Measurements from ENCODE around the gene ETV6. TPM values are rescaled to one million over a fixed set of nuclear protein-coding genes. Genes with fewer than 3 reads are reported as not detected.

ETV6 gene
- total RNA-seq, 1 experiment from 2014 or later, result 17.2 TPM

DNA sequence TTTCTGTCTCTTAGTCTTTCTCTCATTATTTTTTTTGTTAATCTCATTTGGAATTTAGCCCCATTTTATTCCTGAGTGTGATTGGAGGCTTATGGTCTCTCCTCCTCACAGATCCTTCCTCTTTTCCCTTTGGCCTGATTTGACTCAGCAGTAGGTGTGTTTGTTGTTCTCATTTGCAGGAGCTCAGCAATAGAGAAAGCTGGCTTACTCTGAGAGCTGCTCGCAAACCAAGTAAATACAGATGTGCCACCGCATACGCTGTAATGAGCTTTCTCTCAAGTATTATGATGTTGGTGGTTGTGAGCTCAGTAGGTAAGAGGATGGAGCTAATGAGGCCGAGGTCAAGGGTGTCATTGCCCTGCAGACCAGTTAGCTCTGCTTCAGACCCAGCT is 206.5 kb downstream of the ETV6 start:
- DNase-seq (ENCODE audit: low read depth, low spot score) (no peak), ATAC-seq (no peak)
- TF ChIP-seq, protein P1, sequence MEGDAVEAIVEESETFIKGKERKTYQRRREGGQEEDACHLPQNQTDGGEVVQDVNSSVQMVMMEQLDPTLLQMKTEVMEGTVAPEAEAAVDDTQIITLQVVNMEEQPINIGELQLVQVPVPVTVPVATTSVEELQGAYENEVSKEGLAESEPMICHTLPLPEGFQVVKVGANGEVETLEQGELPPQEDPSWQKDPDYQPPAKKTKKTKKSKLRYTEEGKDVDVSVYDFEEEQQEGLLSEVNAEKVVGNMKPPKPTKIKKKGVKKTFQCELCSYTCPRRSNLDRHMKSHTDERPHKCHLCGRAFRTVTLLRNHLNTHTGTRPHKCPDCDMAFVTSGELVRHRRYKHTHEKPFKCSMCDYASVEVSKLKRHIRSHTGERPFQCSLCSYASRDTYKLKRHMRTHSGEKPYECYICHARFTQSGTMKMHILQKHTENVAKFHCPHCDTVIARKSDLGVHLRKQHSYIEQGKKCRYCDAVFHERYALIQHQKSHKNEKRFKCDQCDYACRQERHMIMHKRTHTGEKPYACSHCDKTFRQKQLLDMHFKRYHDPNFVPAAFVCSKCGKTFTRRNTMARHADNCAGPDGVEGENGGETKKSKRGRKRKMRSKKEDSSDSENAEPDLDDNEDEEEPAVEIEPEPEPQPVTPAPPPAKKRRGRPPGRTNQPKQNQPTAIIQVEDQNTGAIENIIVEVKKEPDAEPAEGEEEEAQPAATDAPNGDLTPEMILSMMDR (IDR thresholded peaks at IDR 0.05), result no peak
- no peak for TF ChIP-seq SIN3A (IDR thresholded peaks at IDR 0.05; ENCODE audit: borderline replicate concordance, insufficient read depth, low read depth, low read length)
- TF ChIP-seq, protein P2, sequence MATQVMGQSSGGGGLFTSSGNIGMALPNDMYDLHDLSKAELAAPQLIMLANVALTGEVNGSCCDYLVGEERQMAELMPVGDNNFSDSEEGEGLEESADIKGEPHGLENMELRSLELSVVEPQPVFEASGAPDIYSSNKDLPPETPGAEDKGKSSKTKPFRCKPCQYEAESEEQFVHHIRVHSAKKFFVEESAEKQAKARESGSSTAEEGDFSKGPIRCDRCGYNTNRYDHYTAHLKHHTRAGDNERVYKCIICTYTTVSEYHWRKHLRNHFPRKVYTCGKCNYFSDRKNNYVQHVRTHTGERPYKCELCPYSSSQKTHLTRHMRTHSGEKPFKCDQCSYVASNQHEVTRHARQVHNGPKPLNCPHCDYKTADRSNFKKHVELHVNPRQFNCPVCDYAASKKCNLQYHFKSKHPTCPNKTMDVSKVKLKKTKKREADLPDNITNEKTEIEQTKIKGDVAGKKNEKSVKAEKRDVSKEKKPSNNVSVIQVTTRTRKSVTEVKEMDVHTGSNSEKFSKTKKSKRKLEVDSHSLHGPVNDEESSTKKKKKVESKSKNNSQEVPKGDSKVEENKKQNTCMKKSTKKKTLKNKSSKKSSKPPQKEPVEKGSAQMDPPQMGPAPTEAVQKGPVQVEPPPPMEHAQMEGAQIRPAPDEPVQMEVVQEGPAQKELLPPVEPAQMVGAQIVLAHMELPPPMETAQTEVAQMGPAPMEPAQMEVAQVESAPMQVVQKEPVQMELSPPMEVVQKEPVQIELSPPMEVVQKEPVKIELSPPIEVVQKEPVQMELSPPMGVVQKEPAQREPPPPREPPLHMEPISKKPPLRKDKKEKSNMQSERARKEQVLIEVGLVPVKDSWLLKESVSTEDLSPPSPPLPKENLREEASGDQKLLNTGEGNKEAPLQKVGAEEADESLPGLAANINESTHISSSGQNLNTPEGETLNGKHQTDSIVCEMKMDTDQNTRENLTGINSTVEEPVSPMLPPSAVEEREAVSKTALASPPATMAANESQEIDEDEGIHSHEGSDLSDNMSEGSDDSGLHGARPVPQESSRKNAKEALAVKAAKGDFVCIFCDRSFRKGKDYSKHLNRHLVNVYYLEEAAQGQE (IDR thresholded peaks at IDR 0.05; ENCODE audit: insufficient read depth in 1 of 2, low read depth in 2 of 2, low read length in 1 of 2), result no peak
- no peak for TF ChIP-seq TCF7L2 (IDR thresholded peaks at IDR 0.05; ENCODE audit: low read depth, low read length)
- TF ChIP-seq POLR2AphosphoS5 (IDR thresholded peaks at IDR 0.05; ENCODE audit: low read depth, low read length), result no peak
- ChIA-PET CTCF (no interaction called here), POLR2A (no interaction called here)
- H3K36me3 ChIP-seq (ENCODE audit: control insufficient read depth, insufficient read depth, low read length), result no peaks in the 10 kb centered on the region
- in situ Hi-C loops (cut with HindIII; ENCODE audit: low pct_unique_long_range_greater_than_20kb, low sequenced_read_pairs), result no loop called here
- H3K27me3 ChIP-seq (ENCODE audit: control insufficient read depth, insufficient read depth, low read length), result no peaks in the 10 kb centered on the region
- intact Hi-C loops (cut with micrococcal nuclease; ENCODE audit: unreplicated experiment), result no loop called here
- no peaks in the 10 kb centered on the region for H3K9me3 ChIP-seq (ENCODE audit: control insufficient read depth, insufficient read depth, low read depth, low read length)
- no peak overlapping the region for H3K4me3 ChIP-seq (ENCODE audit: low read depth in 2 of 2, low read length in 2 of 2)
- no TSS peak for BruUV-seq (replicated peaks)
- H3K27ac ChIP-seq (ENCODE audit: low read length), result no peak overlapping the region
- no peaks in the 10 kb centered on the region for H3K4me1 ChIP-seq (ENCODE audit: control insufficient read depth, insufficient read depth, low read length)

DNA sequence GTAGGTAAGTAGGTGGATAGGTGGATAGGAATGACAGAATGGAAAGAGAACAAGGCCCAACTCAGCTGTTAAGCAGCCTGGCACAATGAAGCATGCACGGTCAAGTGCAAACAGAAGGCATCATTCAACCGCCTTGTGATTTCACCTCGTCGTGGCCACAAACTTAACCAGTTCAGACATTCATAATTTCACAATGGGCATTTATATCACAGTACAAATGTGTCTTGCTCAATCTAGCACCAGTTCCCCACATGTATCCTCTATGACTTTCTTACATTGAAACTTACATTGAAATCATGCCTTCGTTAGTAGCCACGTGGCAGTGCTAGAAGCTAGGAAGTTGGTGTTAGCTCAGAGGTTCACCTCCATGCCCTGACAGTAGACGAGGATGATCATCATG is 207.5 kb downstream of the ETV6 start:
- Histone ChIP-seq H3K27me3 (ENCODE audit: control insufficient read depth, insufficient read depth, low read length) (no peaks in the 10 kb centered on the region), H3K36me3 (ENCODE audit: control insufficient read depth, insufficient read depth, low read length) (no peaks in the 10 kb centered on the region), H3K4me3 (ENCODE audit: low read depth in 2 of 2, low read length in 2 of 2) (no peak overlapping the region), H3K27ac (ENCODE audit: low read length) (no peak overlapping the region), H3K4me1 (ENCODE audit: control insufficient read depth, insufficient read depth, low read length) (no peaks in the 10 kb centered on the region), H3K9me3 (ENCODE audit: control insufficient read depth, insufficient read depth, low read depth, low read length) (no peaks in the 10 kb centered on the region)
- ChIA-PET CTCF (no interaction called here), POLR2A (no interaction called here)
- intact Hi-C loops (cut with micrococcal nuclease; ENCODE audit: unreplicated experiment) (no loop called here), in situ Hi-C loops (cut with HindIII; ENCODE audit: low pct_unique_long_range_greater_than_20kb, low sequenced_read_pairs) (no loop called here)
- DNase-seq (ENCODE audit: low read depth, low spot score), result no peak
- BruUV-seq (replicated peaks), result no TSS peak
- TF ChIP-seq SIN3A (IDR thresholded peaks at IDR 0.05; ENCODE audit: borderline replicate concordance, insufficient read depth, low read depth, low read length) (no peak), POLR2AphosphoS5 (IDR thresholded peaks at IDR 0.05; ENCODE audit: low read depth, low read length) (no peak), TCF7L2 (IDR thresholded peaks at IDR 0.05; ENCODE audit: low read depth, low read length) (no peak)
- TF ChIP-seq, protein P2 (IDR thresholded peaks at IDR 0.05; ENCODE audit: insufficient read depth in 1 of 2, low read depth in 2 of 2, low read length in 1 of 2), result no peak
- TF ChIP-seq, protein P1 (IDR thresholded peaks at IDR 0.05), result no peak
- ATAC-seq, result no peak

All from Panc1 (cell line).